Measurements from ENCODE around the gene AUTS2. TPM values are rescaled to one million over a fixed set of nuclear protein-coding genes. Genes with fewer than 3 reads are reported as not detected.

Gene AUTS2
- total and polyA plus RNA-seq, 10 donors: 6.1 to 54.8 (median 29.1) TPM

DNA sequence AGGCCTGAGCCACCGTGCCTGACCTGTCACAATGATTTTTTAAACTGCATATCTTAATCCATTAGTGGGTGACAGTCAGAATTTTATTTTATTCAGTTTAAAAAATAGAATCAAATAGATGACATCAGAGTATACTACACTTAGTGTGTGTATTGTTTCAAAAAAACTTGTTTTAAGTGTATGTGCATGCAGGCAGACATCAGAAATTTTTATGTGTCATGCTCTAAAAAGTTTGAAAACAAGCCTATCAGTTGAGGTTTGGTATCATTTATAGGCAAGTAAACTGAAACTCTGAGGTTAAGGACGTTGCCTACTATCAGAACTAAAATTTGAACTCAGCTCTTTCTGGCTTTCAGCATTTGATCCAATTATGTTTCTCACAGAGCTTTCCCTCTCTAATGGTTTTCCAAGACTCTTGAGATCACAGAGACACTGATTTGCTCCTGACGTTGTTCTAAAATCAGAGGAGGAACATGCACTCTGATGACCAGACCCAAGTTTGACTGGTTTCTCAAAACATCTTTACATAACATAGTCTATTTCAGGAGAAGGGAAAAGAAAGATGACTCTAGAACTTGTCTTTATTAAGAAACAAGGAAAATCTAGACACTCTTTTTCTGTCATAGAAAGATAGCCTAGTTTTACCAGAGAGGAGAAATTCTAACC lies 188.6 kb downstream of the AUTS2 start:
- intact Hi-C loops (cut with DNase I; ENCODE audit: low total_unique reads): no loop called here
- H3K27ac ChIP-seq: no peak overlapping the region
- TF ChIP-seq POLR2A (IDR thresholded peaks at IDR 0.05) (no peak), POLR2AphosphoS5 (IDR thresholded peaks at IDR 0.05) (no peak)
- TF ChIP-seq, protein P1, sequence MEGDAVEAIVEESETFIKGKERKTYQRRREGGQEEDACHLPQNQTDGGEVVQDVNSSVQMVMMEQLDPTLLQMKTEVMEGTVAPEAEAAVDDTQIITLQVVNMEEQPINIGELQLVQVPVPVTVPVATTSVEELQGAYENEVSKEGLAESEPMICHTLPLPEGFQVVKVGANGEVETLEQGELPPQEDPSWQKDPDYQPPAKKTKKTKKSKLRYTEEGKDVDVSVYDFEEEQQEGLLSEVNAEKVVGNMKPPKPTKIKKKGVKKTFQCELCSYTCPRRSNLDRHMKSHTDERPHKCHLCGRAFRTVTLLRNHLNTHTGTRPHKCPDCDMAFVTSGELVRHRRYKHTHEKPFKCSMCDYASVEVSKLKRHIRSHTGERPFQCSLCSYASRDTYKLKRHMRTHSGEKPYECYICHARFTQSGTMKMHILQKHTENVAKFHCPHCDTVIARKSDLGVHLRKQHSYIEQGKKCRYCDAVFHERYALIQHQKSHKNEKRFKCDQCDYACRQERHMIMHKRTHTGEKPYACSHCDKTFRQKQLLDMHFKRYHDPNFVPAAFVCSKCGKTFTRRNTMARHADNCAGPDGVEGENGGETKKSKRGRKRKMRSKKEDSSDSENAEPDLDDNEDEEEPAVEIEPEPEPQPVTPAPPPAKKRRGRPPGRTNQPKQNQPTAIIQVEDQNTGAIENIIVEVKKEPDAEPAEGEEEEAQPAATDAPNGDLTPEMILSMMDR (IDR thresholded peaks at IDR 0.05 in 8 of 11, conservative IDR thresholded peaks at IDR 0.05 in 3 of 11): no peak

DNA sequence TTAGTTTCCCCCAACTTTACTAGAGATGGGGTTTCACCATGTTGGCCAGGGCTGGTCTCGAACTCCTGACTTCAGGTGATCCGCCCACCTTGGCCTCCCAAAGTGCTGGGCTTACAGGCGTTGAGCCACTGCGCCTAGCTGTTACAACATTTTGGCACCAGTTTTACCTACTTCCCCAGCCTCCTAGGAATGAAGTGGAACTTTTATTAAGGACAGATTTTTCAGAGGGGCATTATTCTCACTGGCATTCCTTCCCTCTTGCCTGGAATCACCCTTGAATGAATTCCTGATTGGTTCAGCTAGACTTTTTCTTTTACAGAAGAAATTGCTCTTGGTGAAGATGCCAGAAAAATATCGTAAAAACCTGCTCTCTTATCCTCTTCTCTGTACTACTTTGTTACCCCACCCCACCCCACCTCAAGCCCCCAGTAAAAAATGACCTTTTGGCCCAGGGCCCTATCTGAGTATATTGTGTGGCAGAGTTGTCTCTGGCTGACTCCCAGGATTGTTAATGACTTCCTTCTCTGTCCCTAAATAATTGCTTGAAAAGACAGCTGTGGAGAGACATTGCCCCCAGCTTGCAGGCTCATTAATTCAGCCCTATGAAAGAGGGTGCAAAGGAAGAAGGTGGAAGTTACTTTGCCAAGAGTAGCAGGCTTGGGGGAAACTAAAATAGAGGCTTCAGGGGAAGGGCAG lies 189.6 kb downstream of the AUTS2 start:
- WGBS, 5 donors: 73 to 86% (median 75%) methylated on average over 5 of the region's 5 CpGs
- no peak for TF ChIP-seq POLR2AphosphoS5 (IDR thresholded peaks at IDR 0.05)
- TF ChIP-seq, protein P1 (IDR thresholded peaks at IDR 0.05 in 8 of 11, conservative IDR thresholded peaks at IDR 0.05 in 3 of 11): no peak
- no peak for TF ChIP-seq POLR2A (IDR thresholded peaks at IDR 0.05)
- Histone ChIP-seq H3K27me3 (replicated peaks in 1 of 7) (no peaks in the 10 kb centered on the region), H3K9me3 (peaks cover 0 to 7% (median 0%) of the 10 kb centered on the region in 8 donors), H3K4me1 (no peaks in the 10 kb centered on the region), H3K27ac (no peak overlapping the region), H3K4me3 (no peak overlapping the region), H3K36me3 (no peaks in the 10 kb centered on the region)
- no peak for DNase-seq
- intact Hi-C loops (cut with DNase I; ENCODE audit: low total_unique reads): no loop called here

More for the DNA sequence above, 188.6 kb downstream of the AUTS2 start:
- Histone ChIP-seq H3K4me1 (no peaks in the 10 kb centered on the region), H3K36me3 (no peaks in the 10 kb centered on the region), H3K27me3 (replicated peaks in 1 of 7) (no peaks in the 10 kb centered on the region), H3K9me3 (peaks cover 0 to 7% (median 0%) of the 10 kb centered on the region in 8 donors), H3K4me3 (no peak overlapping the region)
- DNase-seq: no peak
- WGBS, 5 donors: 70 to 87% (median 79%) methylated on average over 3 of the region's 3 CpGs

DNA sequence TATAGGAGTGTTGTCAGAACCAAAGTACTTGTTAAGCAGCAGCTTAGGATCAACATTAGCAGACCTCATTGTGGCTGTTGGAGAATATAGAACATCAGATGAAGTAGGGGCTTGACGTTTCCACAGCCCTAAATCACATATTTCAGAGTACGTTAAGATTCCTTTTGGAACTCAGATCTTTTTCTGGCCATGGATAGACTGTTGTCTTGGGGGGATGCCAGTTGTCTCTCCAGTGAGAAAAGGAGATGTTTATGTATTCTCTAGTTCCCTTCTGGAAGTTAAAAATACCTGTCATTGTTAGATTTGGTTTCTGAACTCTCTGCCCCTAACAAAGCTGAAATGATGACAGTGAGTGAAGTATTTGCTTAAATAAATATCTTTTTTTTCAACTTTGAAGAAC lies 191.3 kb downstream of the AUTS2 start:
- Histone ChIP-seq H3K4me1 (no peaks in the 10 kb centered on the region), H3K27me3 (replicated peaks in 1 of 7) (no peaks in the 10 kb centered on the region), H3K4me3 (no peak overlapping the region), H3K36me3 (no peaks in the 10 kb centered on the region), H3K27ac (no peak overlapping the region), H3K9me3 (peaks cover 0 to 7% (median 0%) of the 10 kb centered on the region in 8 donors)
- DNase-seq: no peak
- 80 to 94% (median 94%) methylated on average over 2 of the region's 2 CpGs for WGBS, 5 donors
- intact Hi-C loops (cut with DNase I; ENCODE audit: low total_unique reads): no loop called here
- TF ChIP-seq, protein P1 (IDR thresholded peaks at IDR 0.05 in 8 of 11, conservative IDR thresholded peaks at IDR 0.05 in 3 of 11): no peak

DNA sequence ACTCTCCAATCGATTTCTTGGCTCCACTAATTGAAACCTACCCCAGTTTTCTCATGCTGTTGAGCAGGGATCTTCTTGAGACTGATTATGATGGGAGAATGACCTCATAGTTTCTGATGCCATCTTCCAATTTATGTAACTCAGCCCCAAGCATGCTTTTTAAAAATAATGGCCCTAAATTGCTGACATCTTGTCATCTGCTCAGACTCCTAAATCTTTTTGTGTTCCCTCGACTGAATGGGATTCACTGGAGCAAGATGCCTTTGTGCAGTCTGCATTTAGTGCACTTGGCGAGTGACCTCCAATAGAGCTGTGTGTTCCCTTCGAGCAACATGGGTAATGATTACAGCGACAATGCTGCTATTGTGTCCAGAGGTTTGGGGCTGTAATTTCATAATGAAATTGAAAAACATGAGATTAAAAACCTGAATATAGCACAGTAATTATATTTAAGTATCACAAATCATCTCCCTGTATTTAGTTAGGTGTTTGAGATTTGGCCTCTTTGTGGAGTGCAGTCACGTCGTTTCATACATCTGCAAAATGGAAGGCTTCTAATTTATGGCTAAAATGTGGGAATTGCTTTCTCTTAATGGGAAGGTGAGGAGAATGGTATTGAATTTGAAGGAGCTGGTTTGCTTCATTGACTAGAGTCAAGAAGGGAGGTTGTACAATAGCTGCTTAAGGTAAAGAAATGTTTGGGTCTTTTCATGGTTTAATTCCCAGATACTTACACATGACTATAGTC lies 192.9 kb downstream of the AUTS2 start:
- Histone ChIP-seq H3K4me3 (no peak overlapping the region), H3K4me1 (no peaks in the 10 kb centered on the region), H3K36me3 (no peaks in the 10 kb centered on the region), H3K9me3 (peaks cover 0 to 2% (median 0%) of the 10 kb centered on the region in 8 donors), H3K27ac (no peak overlapping the region), H3K27me3 (replicated peaks in 1 of 7) (no peaks in the 10 kb centered on the region)
- 87 to 92% (median 88%) methylated on average over 7 of the region's 7 CpGs for WGBS, 5 donors
- DNase-seq: no peak
- TF ChIP-seq, protein P1 (IDR thresholded peaks at IDR 0.05 in 8 of 11, conservative IDR thresholded peaks at IDR 0.05 in 3 of 11): no peak
- TF ChIP-seq POLR2A (IDR thresholded peaks at IDR 0.05) (no peak), POLR2AphosphoS5 (IDR thresholded peaks at IDR 0.05) (no peak)
- intact Hi-C loops (cut with DNase I; ENCODE audit: low total_unique reads): no loop called here

Measured in spleen (tissue), 11 donors.